H9 (cell line): ENCODE data around the gene FAM114A1. TPM values are rescaled to one million over a fixed set of nuclear protein-coding genes. Genes with fewer than 3 reads are reported as not detected.

Experiments used
- DNase-seq: peaks from one replicate; pipeline ENCODE4 v3.0.0-alpha.2; 2017
- H2AFZ ChIP-seq: one replicate; pipeline ENCODE4 v1.6.1; 2013; ENCODE audit warnings: mild to moderate bottlenecking, low read length, control low read depth, moderate library complexity
- H2AK5ac ChIP-seq: 2 replicates; pipeline ENCODE4 v1.6.1; 2013; ENCODE audit warnings: low read length, control low read depth, mixed read lengths; ENCODE audit not compliant: insufficient read length
- H2BK120ac ChIP-seq: one replicate; pipeline ENCODE4 v1.6.1; 2013; ENCODE audit warnings: low read depth, mild to moderate bottlenecking, low read length, control low read depth, inconsistent platforms; ENCODE audit not compliant: poor library complexity, severe bottlenecking
- H2BK12ac ChIP-seq: 2 replicates; pipeline ENCODE4 v1.6.1; 2013; ENCODE audit warnings: low read length, control low read depth, mixed read lengths, low read depth; ENCODE audit not compliant: insufficient read length
- H2BK15ac ChIP-seq: 2 replicates; pipeline ENCODE4 v1.6.1; 2013; ENCODE audit warnings: low read depth, low read length, control low read depth
- H2BK20ac ChIP-seq: one replicate; pipeline ENCODE4 v1.6.1; 2013; ENCODE audit warnings: low read depth, mild to moderate bottlenecking, low read length, control low read depth, inconsistent platforms; ENCODE audit not compliant: poor library complexity, severe bottlenecking
- H2BK5ac ChIP-seq: 2 replicates; pipeline ENCODE4 v1.6.1; 2013; ENCODE audit warnings: low read length, control low read depth, mixed read lengths; ENCODE audit not compliant: insufficient read length
- H3K14ac ChIP-seq: 2 replicates; pipeline ENCODE4 v1.6.1; 2013; ENCODE audit warnings: low read length, control low read depth; ENCODE audit not compliant: insufficient read depth
- H3K18ac ChIP-seq: 2 replicates; pipeline ENCODE4 v1.6.1; 2013; ENCODE audit warnings: low read depth, mild to moderate bottlenecking, mixed read lengths, low read length, control low read depth; ENCODE audit not compliant: insufficient read length
- H3K23ac ChIP-seq: 2 replicates; pipeline ENCODE4 v1.6.1; 2013; ENCODE audit warnings: low read length, control low read depth, mixed read lengths, low read depth; ENCODE audit not compliant: insufficient read length
- H3K23me2 ChIP-seq: 2 replicates; pipeline ENCODE4 v1.6.1; 2013; ENCODE audit warnings: low read depth, mild to moderate bottlenecking, mixed read lengths, low read length, control low read depth; ENCODE audit not compliant: insufficient read length, poor library complexity, severe bottlenecking
- H3K27ac ChIP-seq: 2 replicates; pipeline ENCODE4 v1.5.1; 2013; ENCODE audit warnings: low read length, control low read depth, mixed read lengths, low read depth; ENCODE audit not compliant: insufficient read length
- H3K27me3 ChIP-seq: 2 replicates; pipeline ENCODE4 v1.6.1; 2013; ENCODE audit warnings: low read length, control low read depth, inconsistent platforms; ENCODE audit not compliant: insufficient read depth
- H3K4ac ChIP-seq: 2 replicates; pipeline ENCODE4 v1.6.1; 2013; ENCODE audit warnings: low read depth, mild to moderate bottlenecking, control low read depth, inconsistent platforms, low read length, moderate library complexity
- H3K4me1 ChIP-seq: 2 replicates; pipeline ENCODE4 v1.6.1; 2013; ENCODE audit warnings: low read length, control low read depth, inconsistent platforms; ENCODE audit not compliant: insufficient read depth
- H3K4me2 ChIP-seq: 2 replicates; pipeline ENCODE4 v1.6.1; 2013; ENCODE audit warnings: low read length, control low read depth, mixed read lengths; ENCODE audit not compliant: insufficient read length, insufficient read depth
- H3K56ac ChIP-seq: 2 replicates; pipeline ENCODE4 v1.6.1; 2013; ENCODE audit warnings: low read depth, mild to moderate bottlenecking, mixed read lengths, low read length, control low read depth; ENCODE audit not compliant: insufficient read length
- H3K79me1 ChIP-seq: 2 replicates; pipeline ENCODE4 v1.6.1; 2013; ENCODE audit warnings: low read depth, mild to moderate bottlenecking, moderate library complexity, low read length, control low read depth, inconsistent platforms; ENCODE audit not compliant: insufficient read depth, poor library complexity, severe bottlenecking
- H3K79me2 ChIP-seq: 2 replicates; pipeline ENCODE4 v1.6.1; 2013; ENCODE audit warnings: low read length, control low read depth, inconsistent platforms; ENCODE audit not compliant: insufficient read depth
- H3K9ac ChIP-seq: 2 replicates; pipeline ENCODE4 v1.6.1; 2013; ENCODE audit warnings: low read length, control low read depth, mixed read lengths; ENCODE audit not compliant: insufficient read length; ENCODE audit errors: extremely low read depth
- H3K9me3 ChIP-seq: one replicate; pipeline ENCODE4 v1.6.1; 2013; ENCODE audit warnings: low read depth, low read length, inconsistent platforms; ENCODE audit not compliant: control insufficient read depth
- H3T11ph ChIP-seq: one replicate; pipeline ENCODE4 v1.6.1; 2013; ENCODE audit warnings: mild to moderate bottlenecking, low read length, control low read depth, inconsistent platforms
- H4K20me1 ChIP-seq: one replicate; pipeline ENCODE4 v1.6.1; 2013; ENCODE audit not compliant: control insufficient read depth, insufficient read length, insufficient read depth
- H4K5ac ChIP-seq: 2 replicates; pipeline ENCODE4 v1.6.1; 2013; ENCODE audit warnings: low read depth, mild to moderate bottlenecking, mixed read lengths, low read length, control low read depth; ENCODE audit not compliant: insufficient read length
- H4K8ac ChIP-seq: replicated peaks from 2 replicates; pipeline ENCODE4 v1.6.1; 2013; ENCODE audit warnings: low read length, control low read depth, mixed read lengths, low read depth; ENCODE audit not compliant: insufficient read length
- H4K91ac ChIP-seq: 2 replicates; pipeline ENCODE4 v1.6.1; 2013; ENCODE audit warnings: low read depth, mild to moderate bottlenecking, moderate library complexity, mixed read lengths, low read length, control low read depth; ENCODE audit not compliant: insufficient read length
- H3K27ac Mint-ChIP-seq, 3 experiments: 2 replicates in 2 of 3; 3 replicates in 1 of 3; pipeline ENCODE4 v1.8.0; 2020 to 2021; ENCODE audit warnings: mixed read lengths in 3 of 3, mild to moderate bottlenecking in 1 of 3, moderate library complexity in 1 of 3
- H3K27me3 Mint-ChIP-seq: 2 replicates; pipeline ENCODE4 v1.8.0; 2021; ENCODE audit warnings: low read depth, mild to moderate bottlenecking, moderate library complexity, mixed read lengths
- H3K36me3 Mint-ChIP-seq, 3 experiments: 2 replicates in 2 of 3; 3 replicates in 1 of 3; pipeline ENCODE4 v1.8.0; 2020 to 2021; ENCODE audit warnings: low read depth in 3 of 3, mixed read lengths in 3 of 3; ENCODE audit not compliant: insufficient read depth in 1 of 3
- H3K4me1 Mint-ChIP-seq, 2 experiments: 2 replicates each; pipeline ENCODE4 v1.8.0; 2020; ENCODE audit warnings: mixed read lengths in 2 of 2
- H3K4me3 Mint-ChIP-seq, 2 experiments: 2 replicates in 1 of 2; 3 replicates in 1 of 2; pipeline ENCODE4 v1.8.0; 2020 to 2021; ENCODE audit warnings: mild to moderate bottlenecking in 2 of 2, mixed read lengths in 2 of 2, moderate library complexity in 1 of 2
- H3K9me3 Mint-ChIP-seq, 2 experiments: 2 replicates in 1 of 2; 3 replicates in 1 of 2; pipeline ENCODE4 v1.8.0; 2020; ENCODE audit warnings: mild to moderate bottlenecking in 2 of 2, mixed read lengths in 2 of 2, moderate library complexity in 1 of 2
- CTCF ChIP-seq: fragments of 200-600 bp; sonication (generic); conservative IDR thresholded peaks from 3 replicates; pipeline ENCODE4 v1.8.0; 2021; ENCODE audit warnings: antibody characterized with exemption, mild to moderate bottlenecking
- total RNA-seq: library from RNA; stranded (reverse); gene quantifications from 2 replicates; pipeline ENCODE4 v1.2.1, GENCODE V29; 2021

FAM114A1 gene
- total RNA-seq, 1 experiment from 2014 or later, result 9.9 TPM

GRCh38 chr4:38907696-38908270 is 40.2 kb downstream of the FAM114A1 start:
- peaks cover 0 to 4% (median 0%) of the 10 kb centered on the region in 3 experiments; a peak in 2 of 7 replicates for H3K36me3 Mint-ChIP-seq
- no peaks in the 10 kb centered on the region for H3K9me3 ChIP-seq
- no peak overlapping the region for H2BK5ac ChIP-seq
- H3K4me1 Mint-ChIP-seq, result no peaks in the 10 kb centered on the region
- H3K9me3 Mint-ChIP-seq, result no peaks in the 10 kb centered on the region; a peak in 1 of 5 replicates
- H3K23me2 ChIP-seq, result no peaks in the 10 kb centered on the region
- H3K27me3 ChIP-seq, result no peaks in the 10 kb centered on the region
- TF ChIP-seq CTCF, result no peak
- H2AFZ ChIP-seq, result no peak overlapping the region
- H2BK20ac ChIP-seq, result no peak overlapping the region
- no peak overlapping the region for H3K4me2 ChIP-seq
- no peak overlapping the region for H3K56ac ChIP-seq
- H3K79me1 ChIP-seq, result no peaks in the 10 kb centered on the region
- H3T11ph ChIP-seq, result no peak overlapping the region
- DNase-seq, result no peak
- H4K5ac ChIP-seq, result no peak overlapping the region
- no peak overlapping the region for H2BK12ac ChIP-seq
- H3K4me1 ChIP-seq, result no peaks in the 10 kb centered on the region
- no peak overlapping the region for H3K27ac Mint-ChIP-seq
- no peak overlapping the region for H2AK5ac ChIP-seq
- H4K8ac ChIP-seq, result no peak overlapping the region
- no peak overlapping the region for H3K14ac ChIP-seq
- no peak overlapping the region for H3K4ac ChIP-seq
- no peaks in the 10 kb centered on the region for H3K79me2 ChIP-seq
- H2BK120ac ChIP-seq, result no peak overlapping the region
- no peak overlapping the region for H3K4me3 Mint-ChIP-seq
- H3K18ac ChIP-seq, result no peak overlapping the region
- H3K27me3 Mint-ChIP-seq, result no peaks in the 10 kb centered on the region
- H3K9ac ChIP-seq, result no peak overlapping the region
- H4K20me1 ChIP-seq, result no peaks in the 10 kb centered on the region
- H4K91ac ChIP-seq, result no peak overlapping the region
- no peak overlapping the region for H2BK15ac ChIP-seq
- no peak overlapping the region for H3K27ac ChIP-seq
- no peak overlapping the region for H3K23ac ChIP-seq
